ENCODE results near the gene SMC3.

DNA sequence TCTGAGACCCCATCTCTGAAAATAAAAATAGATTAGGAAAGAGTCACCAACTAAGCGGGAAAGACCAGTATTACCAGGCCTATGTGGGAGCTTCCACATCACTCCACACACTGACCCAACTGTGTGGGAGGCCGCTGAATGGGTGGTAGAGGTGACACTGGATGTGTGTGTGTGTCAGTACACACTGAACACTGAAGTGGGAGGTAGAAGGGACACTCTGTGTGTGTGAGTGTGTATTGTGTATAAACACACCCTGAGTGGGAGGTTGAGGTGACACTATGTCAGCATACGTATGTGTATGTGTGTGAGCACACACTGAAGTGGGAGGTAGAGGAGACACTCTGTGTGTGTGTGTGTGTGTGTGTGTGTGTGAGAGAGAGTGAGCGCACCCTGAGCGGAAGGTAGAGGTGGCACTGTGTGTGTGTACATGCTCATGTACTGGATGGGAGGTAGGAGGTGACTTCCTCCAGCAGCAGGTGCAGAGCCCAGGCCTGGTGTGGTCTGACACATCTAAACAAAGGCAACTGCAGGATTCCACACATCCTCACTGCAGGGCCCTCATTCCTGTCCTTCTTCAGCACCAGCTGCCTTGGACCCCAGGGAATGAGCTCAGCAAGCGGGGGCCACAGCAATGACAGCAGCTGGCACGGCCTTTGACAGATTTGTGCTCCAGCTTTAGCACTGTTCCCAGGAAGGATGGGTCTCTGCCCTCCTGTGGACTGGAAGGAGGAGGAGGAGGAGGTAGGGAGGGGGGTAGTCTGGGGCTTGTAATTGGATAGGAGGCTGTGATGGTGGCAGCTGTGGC lies 50.1 kb downstream of the SMC3 start:
- TF ChIP-seq RAD21 (IDR thresholded peaks at IDR 0.05; ENCODE audit: low read depth) (no peak), EP300 (IDR thresholded peaks at IDR 0.05; ENCODE audit: borderline replicate concordance) (no peak), EGR1 (IDR thresholded peaks at IDR 0.05) (no peak), ZBTB7A (IDR thresholded peaks at IDR 0.05; ENCODE audit: low read depth) (no peak), YY1 (IDR thresholded peaks at IDR 0.05; ENCODE audit: low read depth) (no peak), FOXM1 (IDR thresholded peaks at IDR 0.05; ENCODE audit: borderline replicate concordance, low read depth) (no peak), CREB1 (IDR thresholded peaks at IDR 0.05; ENCODE audit: low read depth) (no peak), CEBPB (IDR thresholded peaks at IDR 0.05) (no peak), TAF1 (IDR thresholded peaks at IDR 0.05; ENCODE audit: low read depth) (no peak)
- TF ChIP-seq, protein P1, sequence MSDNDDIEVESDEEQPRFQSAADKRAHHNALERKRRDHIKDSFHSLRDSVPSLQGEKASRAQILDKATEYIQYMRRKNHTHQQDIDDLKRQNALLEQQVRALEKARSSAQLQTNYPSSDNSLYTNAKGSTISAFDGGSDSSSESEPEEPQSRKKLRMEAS (IDR thresholded peaks at IDR 0.05), result no peak
- TF ChIP-seq, protein P2, sequence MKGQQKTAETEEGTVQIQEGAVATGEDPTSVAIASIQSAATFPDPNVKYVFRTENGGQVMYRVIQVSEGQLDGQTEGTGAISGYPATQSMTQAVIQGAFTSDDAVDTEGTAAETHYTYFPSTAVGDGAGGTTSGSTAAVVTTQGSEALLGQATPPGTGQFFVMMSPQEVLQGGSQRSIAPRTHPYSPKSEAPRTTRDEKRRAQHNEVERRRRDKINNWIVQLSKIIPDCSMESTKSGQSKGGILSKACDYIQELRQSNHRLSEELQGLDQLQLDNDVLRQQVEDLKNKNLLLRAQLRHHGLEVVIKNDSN (IDR thresholded peaks at IDR 0.05), result no peak

Data from Ishikawa (cell line).